HL-60/S4 (cell line): ENCODE results near the gene ASF1B.

Source experiments
- in situ Hi-C: fragments of 300-500 bp; cut with MboI; formaldehyde crosslinking; loops from 2 replicates; pipeline ENCODE4 v1.14.3; 2022; ENCODE audit warnings: low sequenced_read_pairs

ASF1B gene

GRCh38 chr19:14138576-14139265 is 2.3 kb upstream of the ASF1B start:
- in situ Hi-C loops: no loop called here

- in situ Hi-C loops: no loop called here
Measured at GRCh38 chr19:14135985-14136508, 342 bp downstream of the ASF1B start.

GRCh38 chr19:14135355-14135754 is 1.0 kb downstream of the ASF1B start:
- in situ Hi-C loops: no loop called here

- in situ Hi-C loops: no loop called here
Measured at GRCh38 chr19:14127929-14128509, 8.4 kb downstream of the ASF1B start.

GRCh38 chr19:14127176-14127575 is 9.2 kb downstream of the ASF1B start:
- in situ Hi-C loops: no loop called here

- in situ Hi-C loops: no loop called here
Measured at GRCh38 chr19:14122924-14123323, 13.5 kb downstream of the ASF1B start.

- in situ Hi-C loops: no loop called here
Measured at GRCh38 chr19:14120497-14120780, 15.9 kb downstream of the ASF1B start.

GRCh38 chr19:14119644-14120496 is 16.5 kb downstream of the ASF1B start:
- in situ Hi-C loops: no loop called here

- in situ Hi-C loops: no loop called here
Measured at GRCh38 chr19:14119146-14119545, 17.2 kb downstream of the ASF1B start.

GRCh38 chr19:14118165-14119051 is 18.0 kb downstream of the ASF1B start:
- in situ Hi-C loops: no loop called here

GRCh38 chr19:14117668-14118164 is 18.7 kb downstream of the ASF1B start, which contains the start of gene PRKACA:
TSS of gene PRKACA (minus strand) at chr19:14117762. CDS start at chr19:14117547, 215 bp downstream.
- in situ Hi-C loops: no loop called here

- in situ Hi-C loops: no loop called here
Measured at GRCh38 chr19:14116918-14117578, 19.3 kb downstream of the ASF1B start.

- in situ Hi-C loops: no loop called here
Measured at GRCh38 chr19:14116525-14116917, 19.9 kb downstream of the ASF1B start.

- in situ Hi-C loops: no loop called here
Measured at GRCh38 chr19:14115756-14116155, 20.6 kb downstream of the ASF1B start.

- in situ Hi-C loops: no loop called here
Measured at GRCh38 chr19:14114854-14115253, 21.5 kb downstream of the ASF1B start.

GRCh38 chr19:14114439-14114838 is 21.9 kb downstream of the ASF1B start:
- in situ Hi-C loops: no loop called here

GRCh38 chr19:14113762-14114414 is 22.5 kb downstream of the ASF1B start:
- in situ Hi-C loops: no loop called here

- in situ Hi-C loops: no loop called here
Measured at GRCh38 chr19:14112809-14113385, 23.5 kb downstream of the ASF1B start.
